NCI-H2107 (cell line): ENCODE measurements around the gene GCSAML.

ENCODE experiments used
- DNase-seq: peaks from one replicate; lab custom pipeline; 2025; lab: John Stamatoyannopoulos, UW

GCSAML gene

GRCh38 chr1:247574664-247575063 is 25.7 kb downstream of the GCSAML start:
- no peak for DNase-seq

GRCh38 chr1:247576514-247576913 is 27.6 kb downstream of the GCSAML start:
- DNase-seq, result no peak

GRCh38 chr1:247578946-247579460 is 30.1 kb downstream of the GCSAML start:
- DNase-seq, result no peak

- no peak for DNase-seq
Observed at GRCh38 chr1:247588060-247588459, 39.1 kb downstream of the GCSAML start, which contains the start of gene OR2G2. Gene OR2G2, plus strand, starts transcription at chr1:247588360. Its CDS starts 0 bp downstream, at chr1:247588360.

- no peak for DNase-seq
Observed at GRCh38 chr1:247605286-247605685, 56.4 kb downstream of the GCSAML start, which contains the start of gene OR2G3. Gene OR2G3, plus strand, starts transcription at chr1:247605586. Its CDS starts 0 bp downstream, at chr1:247605586.

- DNase-seq, result no peak
Observed at GRCh38 chr1:247613405-247613804, 64.5 kb downstream of the GCSAML start.

- DNase-seq, result no peak
Observed at GRCh38 chr1:247614625-247615024, 65.7 kb downstream of the GCSAML start.
